ENCODE data around the gene ERMP1.

Gene ERMP1

DNA sequence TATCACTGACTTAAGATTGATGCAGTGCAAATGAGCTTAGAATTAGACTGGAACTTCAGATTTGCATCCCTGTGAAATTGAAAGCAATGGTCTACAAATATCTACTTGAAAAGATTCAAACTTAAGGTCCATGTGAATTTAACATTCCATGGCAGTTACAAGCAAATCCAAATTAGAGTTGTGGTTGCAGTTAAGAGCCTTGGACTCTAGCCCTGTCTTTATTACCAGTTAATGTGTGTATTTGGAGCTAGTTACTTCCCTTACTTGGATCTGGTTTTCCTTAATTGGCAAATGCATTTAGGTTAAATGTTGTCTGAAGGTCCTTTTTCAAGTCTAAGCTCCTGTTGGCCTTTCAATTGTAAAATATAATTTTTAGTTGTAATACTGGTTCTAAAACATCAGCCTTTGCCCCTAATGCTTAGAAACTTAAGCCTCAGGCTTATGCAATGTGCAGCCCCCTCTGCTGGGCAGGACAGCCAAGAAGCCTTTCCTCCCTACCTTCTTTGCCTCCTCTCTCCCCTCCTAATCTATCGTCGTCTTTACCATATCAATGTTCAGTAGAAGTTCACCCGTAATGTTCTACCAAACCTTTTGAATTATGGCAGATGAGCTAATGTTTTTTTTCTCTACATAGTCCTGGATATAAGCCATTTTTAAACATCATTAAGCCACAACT lies 59.5 kb downstream of the ERMP1 start:
- no peak for DNase-seq

DNA sequence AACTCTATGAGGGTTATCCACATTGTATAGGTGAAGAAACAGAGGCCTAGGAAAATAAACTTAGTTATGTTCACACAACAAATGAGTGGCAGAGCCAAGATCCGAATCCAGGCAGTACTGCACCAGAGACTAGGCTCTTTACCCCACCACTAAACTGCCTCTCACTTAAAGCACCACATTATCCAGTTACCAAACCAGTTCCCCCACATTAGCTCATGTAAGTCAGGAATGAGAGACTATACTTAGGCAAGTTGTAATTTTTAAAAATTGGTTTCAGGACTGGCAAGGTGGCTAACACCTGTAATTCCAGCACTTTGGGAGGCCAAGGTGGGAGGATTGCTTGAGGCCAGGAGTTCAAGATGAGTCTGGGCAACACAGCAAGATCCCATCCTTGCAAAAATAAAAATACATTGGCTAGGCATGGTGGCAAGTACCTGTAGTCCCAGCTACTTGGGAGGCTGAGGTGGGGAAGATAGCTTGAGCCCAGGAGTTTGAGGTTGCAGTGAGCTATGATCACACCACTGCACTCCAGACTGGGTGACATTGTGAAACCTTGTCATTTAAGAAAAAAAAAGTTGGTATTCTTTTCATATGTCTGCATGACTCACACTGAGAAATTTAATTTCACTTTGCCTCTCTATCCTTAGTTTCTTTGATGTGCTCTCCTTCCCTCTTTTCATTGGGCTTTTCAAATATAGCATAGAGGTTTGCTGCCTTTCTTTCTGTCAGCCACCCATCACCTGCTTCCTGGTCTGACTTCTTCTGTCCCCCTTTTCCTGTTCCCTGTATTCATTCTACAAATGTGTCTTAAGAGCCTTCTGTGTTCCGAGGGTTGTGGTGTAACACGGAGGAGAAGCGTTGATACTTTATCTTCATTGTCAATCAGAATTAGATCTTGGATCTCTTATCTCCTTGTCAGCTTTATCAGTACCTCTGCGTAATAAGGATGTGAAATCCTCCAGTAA lies 64.7 kb downstream of the ERMP1 start:
- no peak for DNase-seq

DNA sequence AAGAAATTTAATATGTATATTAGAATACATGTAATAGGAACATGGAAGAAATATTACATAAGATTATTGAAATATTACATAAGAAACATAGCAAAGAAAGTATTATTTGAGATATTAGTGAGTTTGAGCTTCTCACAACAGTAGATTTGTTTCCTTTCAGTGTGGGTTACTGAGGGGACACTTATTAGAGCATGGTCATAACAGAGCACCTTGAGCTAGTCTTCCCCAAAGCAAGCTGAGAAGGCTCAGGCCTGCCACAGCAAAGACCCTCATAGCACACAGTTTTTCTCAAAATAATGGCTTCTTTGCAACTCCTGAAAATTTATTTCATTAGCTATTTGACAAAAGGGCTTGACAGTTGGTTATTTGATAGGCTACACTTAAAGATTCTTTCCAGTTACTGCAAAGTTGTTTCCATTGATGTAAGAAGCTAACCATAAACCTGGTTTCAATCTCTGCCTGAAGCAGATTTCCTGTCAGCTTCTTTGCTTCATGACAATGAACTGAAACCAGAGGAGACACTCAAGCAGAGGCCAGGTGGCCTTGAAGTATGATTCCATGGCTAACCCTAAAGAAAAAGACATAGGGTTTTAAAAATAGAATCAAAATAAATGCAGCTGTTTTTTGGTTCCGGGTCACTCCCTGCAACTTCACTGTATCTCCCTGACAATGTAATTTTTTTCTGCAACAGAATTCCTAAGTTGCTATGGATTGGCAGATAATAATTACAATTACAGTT lies 68.6 kb downstream of the ERMP1 start:
- no peak for DNase-seq

DNA sequence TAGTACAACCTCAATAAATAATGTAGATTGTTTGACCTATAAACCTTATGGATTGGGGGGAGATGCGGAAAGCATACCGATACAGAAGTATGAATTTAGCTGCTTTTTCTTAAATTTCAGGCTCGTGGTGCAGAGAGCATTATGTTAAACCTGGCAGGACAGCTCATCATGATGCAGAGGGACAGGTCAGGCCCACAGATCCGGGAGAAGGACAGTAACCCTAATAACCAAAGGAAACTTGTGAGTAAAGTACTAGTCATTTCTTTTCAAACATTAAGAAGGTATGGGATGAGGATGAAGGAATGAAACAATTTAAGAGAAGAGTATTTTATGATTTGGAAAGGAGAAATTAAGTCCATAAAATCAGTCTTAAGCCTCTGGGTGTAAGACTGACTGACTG lies 70.5 kb downstream of the ERMP1 start:
- no peak for DNase-seq

DNA sequence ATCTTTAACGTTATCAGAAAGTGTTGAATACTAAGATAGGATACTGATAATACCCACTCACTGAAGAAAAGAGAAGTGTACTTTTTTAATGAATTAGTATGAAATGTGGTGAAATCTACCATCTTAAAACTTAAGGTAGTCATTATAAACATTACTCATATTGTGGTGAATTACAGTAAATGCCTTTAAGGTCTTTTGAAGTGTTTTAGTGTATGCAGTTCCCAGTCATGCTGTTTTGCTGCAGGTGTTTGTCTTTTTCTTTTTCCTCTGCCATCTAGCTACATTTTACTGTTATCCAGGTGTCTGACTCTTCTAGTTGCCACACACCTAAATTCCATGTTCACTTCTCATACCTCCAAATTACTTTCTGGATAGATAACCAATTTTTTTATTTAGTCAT lies 72.6 kb downstream of the ERMP1 start:
- DNase-seq: no peak

DNA sequence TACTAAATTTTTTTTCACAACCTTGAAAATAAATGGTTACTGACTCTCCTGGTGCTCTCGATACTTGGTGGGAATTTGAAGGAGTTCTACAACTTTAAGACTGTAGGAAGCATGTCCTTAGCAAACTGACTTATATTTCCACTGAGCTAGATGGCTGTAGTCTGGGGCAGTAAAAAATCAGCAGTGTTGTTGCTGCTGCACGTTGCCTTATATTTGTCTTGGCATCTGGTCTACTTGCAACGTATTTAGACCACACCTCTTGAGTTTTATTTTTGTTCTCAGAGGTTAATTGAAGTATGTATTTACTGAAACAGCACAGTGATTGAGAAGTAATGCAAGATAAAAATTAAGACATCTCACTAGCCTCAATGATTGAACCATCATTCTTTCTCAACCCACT lies 76.3 kb downstream of the ERMP1 start:
- no peak for DNase-seq

DNA sequence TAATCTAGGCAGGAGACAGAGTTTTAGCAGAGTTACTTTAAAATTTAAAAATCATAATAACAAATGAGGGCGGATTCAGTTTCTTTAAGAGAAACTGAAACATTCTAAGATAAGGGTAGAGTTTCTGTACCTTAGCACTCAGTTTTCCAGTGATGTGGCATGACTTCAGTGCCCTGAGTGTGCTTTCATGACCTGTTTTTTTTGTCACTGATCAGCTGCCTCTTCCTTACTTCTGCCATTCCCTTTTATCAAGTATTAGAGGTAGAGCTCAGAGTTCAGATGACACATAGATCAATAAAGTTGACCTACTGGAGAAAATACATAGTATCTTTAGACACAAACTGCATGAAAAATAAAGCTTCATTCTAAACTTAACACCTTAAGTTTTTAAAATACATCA lies 82.3 kb downstream of the ERMP1 start:
- DNase-seq: no peak

DNA sequence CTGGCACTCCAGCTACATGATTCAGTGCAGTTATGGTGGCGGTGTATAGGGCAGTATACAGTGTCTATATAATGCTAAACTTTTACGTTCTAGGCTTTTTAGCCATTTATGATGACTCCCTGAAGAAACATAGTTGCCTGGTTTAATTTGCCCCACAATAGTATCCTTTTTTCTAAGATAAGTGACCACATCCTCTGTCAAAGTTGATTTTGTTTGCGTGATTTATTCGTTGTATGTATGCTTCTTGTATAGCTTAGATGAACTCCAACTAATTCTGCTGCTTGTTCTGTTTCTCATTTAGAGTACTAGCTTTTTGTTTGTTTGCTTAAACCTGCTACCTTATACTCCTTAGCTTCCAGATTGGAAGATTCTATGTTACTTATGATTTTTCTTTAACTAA lies 83.6 kb downstream of the ERMP1 start:
- DNase-seq: no peak

DNA sequence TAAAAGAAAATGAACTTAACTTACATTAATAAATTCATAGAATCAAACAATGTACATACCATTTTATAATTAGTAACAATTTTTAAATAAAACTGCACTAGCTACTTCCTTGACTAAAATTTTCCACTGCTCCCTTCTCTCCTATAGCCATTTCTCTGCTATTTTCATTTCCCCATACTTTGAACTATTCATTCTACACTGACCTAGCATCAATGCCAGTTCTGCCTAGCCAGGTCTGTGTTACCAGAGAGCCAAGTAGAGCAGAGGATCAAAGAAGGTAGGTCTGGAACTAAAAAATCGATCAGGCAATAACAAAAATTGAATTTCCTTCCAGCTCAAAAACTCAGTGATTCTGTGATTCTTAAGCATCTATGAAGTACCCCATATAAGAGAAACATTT lies 84.5 kb downstream of the ERMP1 start:
- DNase-seq: no peak

DNA sequence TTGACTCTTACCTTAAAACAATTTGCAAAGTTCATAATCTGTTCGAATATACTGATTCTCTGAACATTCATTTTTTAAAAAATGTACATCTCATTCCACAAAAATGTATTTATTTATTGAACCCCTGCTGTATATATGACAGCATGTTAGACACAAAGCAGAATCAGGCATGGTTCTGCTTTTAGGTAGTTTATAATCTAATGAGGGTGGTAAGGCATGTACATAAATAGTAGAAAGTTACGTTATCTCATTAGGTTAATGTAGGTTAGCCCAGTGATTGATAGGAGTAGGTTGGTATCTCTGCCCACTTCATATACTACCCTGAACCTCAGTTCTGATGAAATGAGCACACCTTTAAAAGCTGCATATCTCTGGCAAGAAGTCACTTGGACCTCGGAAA lies 89.8 kb downstream of the ERMP1 start:
- no peak for DNase-seq

DNA sequence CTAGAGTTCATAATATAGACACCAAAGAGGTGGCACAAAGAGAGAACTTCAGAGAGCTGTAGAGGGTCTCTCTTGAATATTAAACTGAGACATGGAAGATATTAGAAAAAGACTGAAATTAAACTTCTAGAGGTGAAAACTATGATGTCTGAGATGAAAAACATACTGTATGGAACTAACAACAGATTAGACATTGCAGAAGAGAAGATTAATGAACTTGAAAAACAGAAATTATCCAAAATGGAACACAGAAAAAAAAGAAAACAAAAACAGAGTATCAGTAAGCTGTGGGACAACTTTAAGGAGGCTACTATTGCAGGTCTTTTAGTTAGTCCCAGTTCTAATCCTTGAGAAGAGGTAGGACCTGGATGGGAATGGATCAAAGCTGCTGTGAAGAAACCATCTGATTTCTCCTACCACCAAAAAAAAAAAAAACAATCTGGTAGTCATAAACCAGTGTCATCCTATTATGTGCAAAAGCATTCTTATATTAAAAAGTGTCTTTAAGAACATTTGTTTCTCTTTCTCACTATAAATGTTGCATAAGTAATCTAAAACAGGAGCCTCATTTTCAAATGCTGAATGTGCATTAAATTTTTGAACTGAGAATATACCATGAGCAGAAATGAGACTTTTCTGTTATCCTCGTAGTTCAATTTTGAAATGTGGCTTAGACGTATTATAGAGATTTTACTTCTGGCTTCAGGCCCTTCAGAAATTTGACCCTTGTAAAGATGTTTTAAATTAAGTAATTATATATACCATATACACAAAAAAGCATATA lies 96.2 kb downstream of the ERMP1 start:
- no peak for DNase-seq

DNA sequence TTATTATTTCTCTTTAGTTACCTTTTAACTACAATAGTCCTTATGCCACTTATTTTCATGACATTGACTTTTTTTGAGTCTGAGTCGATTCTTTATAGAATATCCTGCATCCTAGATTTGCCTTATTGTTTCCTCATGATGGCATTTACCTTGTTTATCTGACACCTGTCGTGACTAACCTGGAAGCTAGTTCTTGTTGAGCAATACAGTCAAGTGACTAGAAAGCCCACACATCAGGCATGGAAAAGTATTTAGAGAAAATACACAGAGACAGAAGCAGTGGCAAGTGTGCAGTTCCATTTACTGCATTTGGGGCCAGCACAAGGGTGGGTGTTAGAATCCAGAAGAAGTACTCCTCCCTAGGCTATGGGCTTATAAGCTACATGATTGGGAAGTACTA lies 97.8 kb downstream of the ERMP1 start:
- DNase-seq: no peak
